ENCODE measurements around the gene SEPTIN3. TPM values are rescaled to one million over a fixed set of nuclear protein-coding genes. Genes with fewer than 3 reads are reported as not detected.

The SEPTIN3 gene
- total RNA-seq, 1 donor from 2014 or later = 0.36 TPM

GRCh38 chr22:42001121-42001520, 31.9 kb downstream of the SEPTIN3 start:
- Mint-ChIP-seq H3K4me1 (ENCODE audit: unreplicated experiment) (no peaks in the 10 kb centered on the region), H3K4me3 (ENCODE audit: unreplicated experiment) (no peak overlapping the region), H3K9me3 (ENCODE audit: unreplicated experiment) (no peaks in the 10 kb centered on the region), H3K27ac (ENCODE audit: unreplicated experiment) (no peak overlapping the region), H3K36me3 (ENCODE audit: low read depth, unreplicated experiment) (no peaks in the 10 kb centered on the region), H3K27me3 (ENCODE audit: unreplicated experiment) (peaks cover 1% of the 10 kb centered on the region)
- DNase-seq (ENCODE audit: low spot score) = no peak
- TF ChIP-seq CTCF (IDR thresholded peaks at IDR 0.05; ENCODE audit: unreplicated experiment) = no peak

- Mint-ChIP-seq H3K4me1 (ENCODE audit: unreplicated experiment) (no peaks in the 10 kb centered on the region), H3K36me3 (ENCODE audit: low read depth, unreplicated experiment) (no peaks in the 10 kb centered on the region), H3K27me3 (ENCODE audit: unreplicated experiment) (peaks cover 1% of the 10 kb centered on the region), H3K4me3 (ENCODE audit: unreplicated experiment) (no peak overlapping the region), H3K9me3 (ENCODE audit: unreplicated experiment) (no peaks in the 10 kb centered on the region), H3K27ac (ENCODE audit: unreplicated experiment) (no peak overlapping the region)
- no peak for DNase-seq (ENCODE audit: low spot score)
- no peak for TF ChIP-seq CTCF (IDR thresholded peaks at IDR 0.05; ENCODE audit: unreplicated experiment)
Observed at GRCh38 chr22:42001706-42002105, 32.5 kb downstream of the SEPTIN3 start.

GRCh38 chr22:42007922-42008321, 38.7 kb downstream of the SEPTIN3 start:
- Mint-ChIP-seq H3K4me3 (ENCODE audit: unreplicated experiment) (no peak overlapping the region), H3K9me3 (ENCODE audit: unreplicated experiment) (no peaks in the 10 kb centered on the region), H3K27ac (ENCODE audit: unreplicated experiment) (no peak overlapping the region), H3K27me3 (ENCODE audit: unreplicated experiment) (no peaks in the 10 kb centered on the region), H3K36me3 (ENCODE audit: low read depth, unreplicated experiment) (no peaks in the 10 kb centered on the region), H3K4me1 (ENCODE audit: unreplicated experiment) (no peaks in the 10 kb centered on the region)
- TF ChIP-seq CTCF (IDR thresholded peaks at IDR 0.05; ENCODE audit: unreplicated experiment) = no peak
- no peak for DNase-seq (ENCODE audit: low spot score)

GRCh38 chr22:42010778-42011177, 41.5 kb downstream of the SEPTIN3 start:
- Mint-ChIP-seq H3K27ac (ENCODE audit: unreplicated experiment) (no peak overlapping the region), H3K27me3 (ENCODE audit: unreplicated experiment) (peaks cover 3% of the 10 kb centered on the region), H3K4me3 (ENCODE audit: unreplicated experiment) (no peak overlapping the region), H3K9me3 (ENCODE audit: unreplicated experiment) (no peaks in the 10 kb centered on the region), H3K4me1 (ENCODE audit: unreplicated experiment) (no peaks in the 10 kb centered on the region), H3K36me3 (ENCODE audit: low read depth, unreplicated experiment) (no peaks in the 10 kb centered on the region)
- DNase-seq (ENCODE audit: low spot score) = no peak
- TF ChIP-seq CTCF (IDR thresholded peaks at IDR 0.05; ENCODE audit: unreplicated experiment) = no peak

GRCh38 chr22:42013385-42013784, 44.1 kb downstream of the SEPTIN3 start:
- no peak for TF ChIP-seq CTCF (IDR thresholded peaks at IDR 0.05; ENCODE audit: unreplicated experiment)
- no peak for DNase-seq (ENCODE audit: low spot score)
- Mint-ChIP-seq H3K36me3 (ENCODE audit: low read depth, unreplicated experiment) (no peaks in the 10 kb centered on the region), H3K27ac (ENCODE audit: unreplicated experiment) (no peak overlapping the region), H3K4me1 (ENCODE audit: unreplicated experiment) (no peaks in the 10 kb centered on the region), H3K4me3 (ENCODE audit: unreplicated experiment) (no peak overlapping the region), H3K27me3 (ENCODE audit: unreplicated experiment) (peaks cover 3% of the 10 kb centered on the region), H3K9me3 (ENCODE audit: unreplicated experiment) (no peaks in the 10 kb centered on the region)

Data from endothelial cell (in vitro differentiated cells).